Activated naive CD4-positive, alpha-beta T cell treated with anti-CD3 and anti-CD28 coated beads, Interleukin-2, amount 10 ng/mL, durations not matched to agents 7 days and 5 days (primary cell): ENCODE measurements around the gene NTM.

Experiments used
- CTCF ChIA-PET: fragments of 350-600 bp; sonication (Branson Sonifier 250); formaldehyde crosslinking; loops from one replicate; lab custom pipeline; 2021; ENCODE audit warnings: antibody characterized with exemption; lab: Charles Lee
- DNase-seq: peaks from one replicate; pipeline ENCODE4 v3.0.0-alpha.2; 2020
- H3K27ac Mint-ChIP-seq: one replicate; pipeline ENCODE4 v1.8.0; 2021; ENCODE audit warnings: mild to moderate bottlenecking, moderate library complexity, mixed read lengths
- H3K27me3 Mint-ChIP-seq: one replicate; pipeline ENCODE4 v1.8.0; 2021; ENCODE audit warnings: mild to moderate bottlenecking, mixed read lengths
- H3K36me3 Mint-ChIP-seq: one replicate; pipeline ENCODE4 v1.8.0; 2021; ENCODE audit warnings: mixed read lengths
- H3K4me1 Mint-ChIP-seq: one replicate; pipeline ENCODE4 v1.8.0; 2021; ENCODE audit warnings: mixed read lengths
- H3K4me3 Mint-ChIP-seq: one replicate; pipeline ENCODE4 v1.8.0; 2021; ENCODE audit warnings: mild to moderate bottlenecking, moderate library complexity, mixed read lengths
- H3K9me3 Mint-ChIP-seq: one replicate; pipeline ENCODE4 v1.8.0; 2021; ENCODE audit warnings: mixed read lengths

NTM gene

DNA sequence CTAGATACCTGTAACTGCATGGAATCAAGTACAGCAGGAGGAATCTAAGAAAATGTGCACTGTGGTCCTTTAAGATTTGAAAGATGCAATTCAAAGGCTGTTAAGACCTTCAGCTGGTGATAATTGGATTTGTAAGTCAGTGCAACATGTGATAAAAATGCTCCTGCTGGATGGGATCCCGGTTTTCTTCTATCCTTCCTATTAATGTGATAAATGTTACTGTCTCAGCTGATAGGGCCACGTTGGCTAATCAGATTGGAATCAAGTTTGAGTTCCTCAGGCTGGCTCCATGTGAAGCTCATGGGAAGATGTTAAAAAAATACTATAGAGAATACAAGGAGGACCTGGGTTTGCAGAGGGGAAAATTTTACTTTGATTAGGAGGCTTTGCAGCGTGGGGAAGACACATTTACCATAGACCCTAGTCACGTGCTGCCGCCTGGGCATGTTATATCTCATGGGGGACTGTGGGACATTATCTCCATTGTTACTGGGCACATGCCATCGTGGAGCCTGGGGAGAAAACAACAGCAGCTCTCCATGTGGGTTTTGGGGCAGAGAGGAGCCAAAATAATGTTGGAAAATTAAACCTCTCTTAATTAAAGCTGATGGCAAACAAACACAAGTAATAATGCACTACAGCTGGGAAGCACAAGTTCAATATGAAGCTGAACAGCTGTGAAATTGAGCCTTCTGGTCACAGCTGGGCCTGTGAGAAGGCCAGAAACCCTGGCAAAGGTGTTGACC lies 652.5 kb downstream of the NTM start:
- Mint-ChIP-seq H3K36me3 (no peaks in the 10 kb centered on the region), H3K9me3 (peaks cover 6% of the 10 kb centered on the region), H3K4me3 (no peak overlapping the region), H3K27me3 (no peaks in the 10 kb centered on the region), H3K4me1 (no peaks in the 10 kb centered on the region), H3K27ac (no peak overlapping the region)
- CTCF ChIA-PET = no interaction called here
- no peak for DNase-seq

- H3K9me3 Mint-ChIP-seq = peaks cover 6% of the 10 kb centered on the region
- no peak overlapping the region for H3K27ac Mint-ChIP-seq
- DNase-seq = no peak
- no peak overlapping the region for H3K4me3 Mint-ChIP-seq
- CTCF ChIA-PET = no interaction called here
- H3K27me3 Mint-ChIP-seq = no peaks in the 10 kb centered on the region
- no peaks in the 10 kb centered on the region for H3K4me1 Mint-ChIP-seq
- H3K36me3 Mint-ChIP-seq = no peaks in the 10 kb centered on the region
Observed at GRCh38 chr11:132024587-132025295, 654.3 kb downstream of the NTM start.

GRCh38 chr11:132026746-132027145 lies 656.3 kb downstream of the NTM start:
- Mint-ChIP-seq H3K27ac (no peak overlapping the region), H3K36me3 (no peaks in the 10 kb centered on the region), H3K27me3 (no peaks in the 10 kb centered on the region), H3K9me3 (peaks cover 4% of the 10 kb centered on the region), H3K4me3 (no peak overlapping the region), H3K4me1 (no peaks in the 10 kb centered on the region)
- DNase-seq = no peak
- CTCF ChIA-PET = no interaction called here

DNA sequence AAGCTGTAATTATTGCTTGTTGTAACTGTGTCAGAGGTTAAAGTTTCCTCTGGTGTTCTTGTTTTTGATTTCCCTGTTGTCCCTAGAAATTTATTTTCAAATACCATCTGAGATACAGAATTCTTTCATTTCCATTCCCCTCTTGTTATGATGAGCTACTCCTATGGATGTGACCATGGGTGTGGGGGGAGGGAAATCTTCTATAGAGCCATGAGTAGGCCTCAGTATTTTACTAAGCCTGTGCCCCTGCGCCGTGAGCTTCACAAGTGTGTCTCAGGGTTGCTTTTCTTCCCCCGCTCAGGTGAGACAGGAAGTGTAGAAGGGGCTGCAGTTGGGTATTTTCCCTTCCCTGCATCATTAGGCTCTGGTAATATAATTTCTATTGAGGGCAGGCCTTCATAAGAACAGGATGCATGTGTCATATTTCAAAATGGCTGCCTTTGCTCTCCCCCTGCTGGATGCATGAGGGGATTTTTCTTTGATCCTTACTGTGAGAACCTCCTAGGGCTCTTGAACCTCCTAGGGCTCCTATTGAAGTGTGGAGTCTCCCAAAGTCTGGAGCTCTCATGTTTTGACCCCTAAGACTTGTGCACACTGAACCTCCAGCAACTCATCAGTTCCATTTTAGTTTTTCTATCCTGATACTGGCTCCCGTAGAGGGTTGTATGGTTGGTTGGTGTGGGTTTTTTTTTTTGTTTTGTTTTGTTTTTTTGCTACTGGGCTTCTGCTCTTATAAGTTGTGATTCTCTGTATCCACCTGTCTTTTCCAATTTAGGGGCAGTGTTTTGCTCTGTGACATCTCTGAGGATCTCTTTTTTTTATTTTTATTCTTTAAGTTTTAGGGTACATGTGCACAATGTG lies 658.2 kb downstream of the NTM start:
- Mint-ChIP-seq H3K27me3 (no peaks in the 10 kb centered on the region), H3K4me3 (no peak overlapping the region), H3K36me3 (no peaks in the 10 kb centered on the region), H3K4me1 (no peaks in the 10 kb centered on the region), H3K27ac (no peak overlapping the region), H3K9me3 (peaks cover under 1% of the 10 kb centered on the region)
- DNase-seq = no peak
- CTCF ChIA-PET = no interaction called here

DNA sequence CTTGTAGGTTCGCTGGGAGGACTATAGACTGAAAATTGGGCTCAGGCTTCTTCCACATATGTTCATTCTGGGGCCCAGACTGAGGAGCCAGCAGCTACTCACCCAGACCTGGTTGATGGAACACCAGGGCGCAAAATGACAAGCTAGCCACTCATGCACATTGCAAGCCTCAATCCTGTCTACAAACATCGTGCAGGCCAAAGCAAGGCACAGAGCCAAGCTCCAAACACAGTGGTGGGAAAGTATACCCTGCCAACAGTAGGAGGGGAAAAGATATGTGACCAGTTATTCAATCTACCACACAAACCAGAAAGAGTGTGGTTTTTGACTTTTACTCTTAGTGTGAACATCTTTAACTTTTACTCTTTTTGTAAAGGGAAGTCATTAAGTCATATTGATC lies 660.5 kb downstream of the NTM start:
- no peak for DNase-seq
- CTCF ChIA-PET = no interaction called here
- H3K4me1 Mint-ChIP-seq = no peaks in the 10 kb centered on the region
- no peaks in the 10 kb centered on the region for H3K36me3 Mint-ChIP-seq
- no peak overlapping the region for H3K4me3 Mint-ChIP-seq
- H3K27me3 Mint-ChIP-seq = no peaks in the 10 kb centered on the region
- H3K9me3 Mint-ChIP-seq = no peaks in the 10 kb centered on the region
- H3K27ac Mint-ChIP-seq = no peak overlapping the region

DNA sequence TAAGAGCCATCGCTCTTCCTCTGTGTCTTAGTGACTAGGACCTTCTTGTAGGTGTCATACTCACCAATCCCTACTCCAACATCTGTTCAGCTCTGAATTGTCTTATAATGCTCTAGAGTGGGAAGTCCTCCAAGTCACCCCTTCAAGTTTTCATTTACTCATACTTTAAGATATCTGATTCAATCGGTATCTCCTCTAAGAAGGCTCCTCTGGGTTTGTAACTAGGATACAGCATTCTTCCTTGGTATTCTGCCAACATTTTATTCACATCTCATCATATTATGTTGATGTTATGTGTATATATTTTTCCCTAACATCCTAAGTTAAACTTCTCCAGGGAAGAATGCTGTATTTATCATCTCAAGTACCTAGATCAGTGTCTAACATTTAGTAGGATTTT lies 662.1 kb downstream of the NTM start:
- Mint-ChIP-seq H3K4me1 (no peaks in the 10 kb centered on the region), H3K4me3 (no peak overlapping the region), H3K9me3 (no peaks in the 10 kb centered on the region), H3K36me3 (no peaks in the 10 kb centered on the region), H3K27ac (no peak overlapping the region), H3K27me3 (no peaks in the 10 kb centered on the region)
- CTCF ChIA-PET = no interaction called here
- no peak for DNase-seq

GRCh38 chr11:132033051-132033450 lies 662.6 kb downstream of the NTM start:
- H3K27ac Mint-ChIP-seq = no peak overlapping the region
- H3K27me3 Mint-ChIP-seq = no peaks in the 10 kb centered on the region
- CTCF ChIA-PET = no interaction called here
- no peaks in the 10 kb centered on the region for H3K4me1 Mint-ChIP-seq
- no peak overlapping the region for H3K4me3 Mint-ChIP-seq
- DNase-seq = no peak
- H3K36me3 Mint-ChIP-seq = no peaks in the 10 kb centered on the region
- H3K9me3 Mint-ChIP-seq = no peaks in the 10 kb centered on the region

GRCh38 chr11:132035228-132035627 lies 664.8 kb downstream of the NTM start:
- Mint-ChIP-seq H3K9me3 (peaks cover 2% of the 10 kb centered on the region), H3K4me3 (no peak overlapping the region), H3K27me3 (no peaks in the 10 kb centered on the region), H3K36me3 (no peaks in the 10 kb centered on the region), H3K4me1 (no peaks in the 10 kb centered on the region), H3K27ac (no peak overlapping the region)
- no peak for DNase-seq
- CTCF ChIA-PET = no interaction called here

DNA sequence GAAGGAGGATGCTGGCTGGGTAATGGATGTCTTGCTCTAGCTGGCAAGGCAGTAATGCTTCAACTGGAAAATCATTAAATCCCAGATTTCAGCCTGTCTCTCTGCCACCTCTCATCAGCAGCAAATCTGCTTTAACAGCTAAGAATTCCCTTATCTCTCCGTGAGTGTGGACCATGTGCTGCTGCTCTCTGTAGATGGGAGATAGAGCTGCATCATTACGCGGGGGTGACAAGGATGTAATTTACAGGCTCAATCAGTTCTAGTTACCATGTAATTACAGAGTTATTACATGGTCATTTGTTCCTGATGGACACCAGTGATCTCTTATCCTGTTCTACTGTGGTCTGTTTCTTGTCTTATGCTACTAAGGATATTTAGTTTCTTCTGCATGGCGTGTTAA lies 665.4 kb downstream of the NTM start:
- H3K27ac Mint-ChIP-seq = no peak overlapping the region
- CTCF ChIA-PET = no interaction called here
- no peak for DNase-seq
- H3K27me3 Mint-ChIP-seq = no peaks in the 10 kb centered on the region
- H3K4me1 Mint-ChIP-seq = no peaks in the 10 kb centered on the region
- peaks cover 2% of the 10 kb centered on the region for H3K9me3 Mint-ChIP-seq
- no peak overlapping the region for H3K4me3 Mint-ChIP-seq
- H3K36me3 Mint-ChIP-seq = no peaks in the 10 kb centered on the region

- H3K27me3 Mint-ChIP-seq = no peaks in the 10 kb centered on the region
- CTCF ChIA-PET = no interaction called here
Observed at GRCh38 chr11:132036220-132036619, 665.8 kb downstream of the NTM start.

DNA sequence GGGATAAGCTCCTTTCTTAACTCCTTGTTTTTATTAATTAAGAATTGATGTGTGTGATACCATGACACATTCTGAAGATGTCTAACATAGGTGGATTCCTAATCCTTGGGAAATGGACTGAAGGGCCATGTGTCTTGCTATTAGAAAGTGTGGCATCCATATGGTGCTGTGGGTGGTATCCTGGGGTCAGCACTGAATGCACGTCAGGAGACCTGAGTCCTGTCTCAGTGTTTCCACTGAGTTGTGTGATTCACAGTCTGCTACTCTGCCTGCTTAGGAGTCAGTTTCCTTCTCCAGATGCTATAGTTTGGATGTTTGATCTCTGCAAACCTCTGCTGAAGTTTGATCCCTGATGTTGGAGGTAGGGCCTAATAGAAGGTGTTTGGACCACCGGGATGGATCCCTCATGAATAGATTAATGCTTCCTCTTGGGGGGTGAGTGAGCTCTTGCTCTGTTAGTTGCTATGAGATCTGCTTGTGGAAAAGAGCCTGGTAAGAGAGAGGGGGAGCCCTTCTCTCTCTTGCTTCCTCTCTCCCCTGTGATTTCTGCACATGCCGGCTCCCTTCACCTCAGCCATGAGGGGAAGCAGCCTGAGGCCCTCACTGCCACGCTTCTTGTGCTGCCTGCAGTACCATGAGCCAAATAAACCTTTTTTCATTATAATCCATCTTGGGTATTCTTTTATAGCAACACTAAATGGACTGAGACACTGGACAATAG lies 666.5 kb downstream of the NTM start:
- no peaks in the 10 kb centered on the region for H3K4me1 Mint-ChIP-seq
- peaks cover 2% of the 10 kb centered on the region for H3K9me3 Mint-ChIP-seq
- DNase-seq = no peak
- CTCF ChIA-PET = no interaction called here
- H3K4me3 Mint-ChIP-seq = no peak overlapping the region
- H3K27ac Mint-ChIP-seq = no peak overlapping the region
- H3K27me3 Mint-ChIP-seq = no peaks in the 10 kb centered on the region
- no peaks in the 10 kb centered on the region for H3K36me3 Mint-ChIP-seq

More at GRCh38 chr11:132036220-132036619, 665.8 kb downstream of the NTM start:
- no peak overlapping the region for H3K27ac Mint-ChIP-seq
- H3K9me3 Mint-ChIP-seq = peaks cover 2% of the 10 kb centered on the region
- no peak for DNase-seq
- no peaks in the 10 kb centered on the region for H3K4me1 Mint-ChIP-seq
- no peak overlapping the region for H3K4me3 Mint-ChIP-seq
- no peaks in the 10 kb centered on the region for H3K36me3 Mint-ChIP-seq

DNA sequence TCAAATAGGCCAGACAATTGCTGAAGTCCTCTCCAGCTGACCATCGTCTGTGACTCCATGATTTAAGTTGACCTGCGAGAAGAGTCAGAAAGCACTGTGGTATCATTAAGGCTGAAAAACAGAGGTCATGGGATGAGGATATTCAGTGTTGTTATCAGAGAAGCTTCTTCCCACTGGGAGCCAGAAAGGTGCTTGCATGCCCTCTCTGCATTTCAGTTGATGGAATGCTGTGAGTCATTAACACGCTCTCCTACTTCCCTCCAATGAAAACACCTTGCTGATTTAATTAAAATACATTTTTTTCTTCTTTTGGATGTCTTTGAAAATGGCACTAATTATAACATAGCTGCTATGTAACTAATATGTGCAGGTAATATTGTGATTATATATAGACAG lies 667.0 kb downstream of the NTM start:
- no peaks in the 10 kb centered on the region for H3K4me1 Mint-ChIP-seq
- H3K27me3 Mint-ChIP-seq = no peaks in the 10 kb centered on the region
- H3K4me3 Mint-ChIP-seq = no peak overlapping the region
- DNase-seq = no peak
- H3K36me3 Mint-ChIP-seq = no peaks in the 10 kb centered on the region
- CTCF ChIA-PET = no interaction called here
- no peak overlapping the region for H3K27ac Mint-ChIP-seq
- peaks cover 2% of the 10 kb centered on the region for H3K9me3 Mint-ChIP-seq

- CTCF ChIA-PET = no interaction called here
- no peaks in the 10 kb centered on the region for H3K4me1 Mint-ChIP-seq
Observed at GRCh38 chr11:132037956-132038355, 667.5 kb downstream of the NTM start.

DNA sequence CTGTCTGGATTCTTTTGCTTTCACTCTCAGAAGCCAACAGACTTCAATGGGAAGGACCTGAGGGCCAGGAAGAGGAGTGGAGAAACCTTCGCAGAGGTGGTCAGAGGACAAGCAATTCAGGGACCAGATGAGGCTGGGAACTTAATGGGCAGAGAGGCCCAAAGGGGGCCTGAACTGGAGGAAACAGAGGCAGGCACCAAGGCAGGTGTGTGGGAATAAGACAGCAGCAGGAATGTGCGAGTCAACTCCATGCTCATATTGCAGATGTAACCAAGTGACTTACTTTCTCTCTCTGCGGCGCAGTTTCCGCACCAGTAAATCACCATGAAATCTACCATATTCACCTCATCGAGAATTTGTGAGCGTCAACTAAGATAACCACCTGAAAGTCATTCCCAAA lies 669.1 kb downstream of the NTM start:
- Mint-ChIP-seq H3K36me3 (no peaks in the 10 kb centered on the region), H3K27ac (no peak overlapping the region), H3K27me3 (no peaks in the 10 kb centered on the region), H3K4me1 (no peaks in the 10 kb centered on the region), H3K9me3 (peaks cover 5% of the 10 kb centered on the region), H3K4me3 (no peak overlapping the region)
- CTCF ChIA-PET = no interaction called here
- DNase-seq = no peak

More at GRCh38 chr11:132037956-132038355, 667.5 kb downstream of the NTM start:
- H3K9me3 Mint-ChIP-seq = peaks cover 2% of the 10 kb centered on the region
- no peak overlapping the region for H3K4me3 Mint-ChIP-seq
- DNase-seq = no peak
- no peak overlapping the region for H3K27ac Mint-ChIP-seq
- no peaks in the 10 kb centered on the region for H3K36me3 Mint-ChIP-seq
- H3K27me3 Mint-ChIP-seq = no peaks in the 10 kb centered on the region
